GM06990 (cell line): Measurements from ENCODE around the gene EVA1B.

Source experiments
- DNase-seq: peaks from one replicate; pipeline ENCODE4 v3.0.0-alpha.2; 2011; ENCODE audit not compliant: insufficient read length; ENCODE audit errors: extremely low read depth
- H3K27me3 ChIP-seq: replicated peaks from 2 replicates; pipeline ENCODE4 v1.6.0; 2011; ENCODE audit warnings: low read length; ENCODE audit not compliant: control insufficient read depth, insufficient read depth
- H3K36me3 ChIP-seq: 2 replicates; pipeline ENCODE4 v1.5.1; 2011; ENCODE audit warnings: low read length; ENCODE audit not compliant: control insufficient read depth, insufficient read depth
- H3K4me3 ChIP-seq: replicated peaks from 2 replicates; pipeline ENCODE4 v1.5.1; 2011; ENCODE audit warnings: low read depth, mild to moderate bottlenecking, control low read depth, low read length
- CTCF ChIP-seq: IDR thresholded peaks from 2 replicates; pipeline ENCODE4 v1.5.1; 2011; ENCODE audit warnings: low read length, control low read depth, mild to moderate bottlenecking, inconsistent platforms; ENCODE audit not compliant: insufficient read depth, poor library complexity, severe bottlenecking

Gene EVA1B

GRCh38 chr1:36279789-36280296 is 43.6 kb downstream of the EVA1B start:
- Histone ChIP-seq H3K36me3 (no peaks in the 10 kb centered on the region; the same call in none of the 2 replicates), H3K27me3 (no peaks in the 10 kb centered on the region), H3K4me3 (no peak overlapping the region)
- TF ChIP-seq CTCF, result no peak
- no peak for DNase-seq

- Histone ChIP-seq H3K36me3 (no peaks in the 10 kb centered on the region; the same call in 1 of the 2 replicates), H3K4me3 (no peak overlapping the region), H3K27me3 (no peaks in the 10 kb centered on the region)
- no peak for DNase-seq
- TF ChIP-seq CTCF, result no peak
Observed at GRCh38 chr1:36279110-36279788, 44.2 kb downstream of the EVA1B start.

GRCh38 chr1:36276688-36277087 is 46.8 kb downstream of the EVA1B start:
- DNase-seq, result no peak
- Histone ChIP-seq H3K4me3 (no peak overlapping the region), H3K36me3 (no peaks in the 10 kb centered on the region), H3K27me3 (no peaks in the 10 kb centered on the region)
- no peak for TF ChIP-seq CTCF

GRCh38 chr1:36274201-36274600 is 49.2 kb downstream of the EVA1B start:
- Histone ChIP-seq H3K4me3 (no peak overlapping the region), H3K36me3 (peaks cover 8% of the 10 kb centered on the region), H3K27me3 (no peaks in the 10 kb centered on the region)
- no peak for TF ChIP-seq CTCF
- DNase-seq, result no peak

- no peak for TF ChIP-seq CTCF
- H3K4me3 ChIP-seq, result no peak overlapping the region
- peaks cover 8% of the 10 kb centered on the region for H3K36me3 ChIP-seq
- H3K27me3 ChIP-seq, result no peaks in the 10 kb centered on the region
- DNase-seq, result no peak
Observed at GRCh38 chr1:36273024-36273423, 50.4 kb downstream of the EVA1B start.
